Neuron (in vitro differentiated cells): Measurements from ENCODE around the gene RBAK.
"Not testable (repeated sequence)": the region's sequence is repeated elsewhere in the genome, so short reads cannot be mapped to it uniquely, and the experiment has no call there.

Experiments
- H2AFZ ChIP-seq: one replicate; pipeline ENCODE4 v1.6.1; 2013; ENCODE audit warnings: low read depth, mild to moderate bottlenecking, inconsistent platforms, low read length, moderate library complexity
- H3K27me3 ChIP-seq: one replicate; pipeline ENCODE4 v1.6.1; 2013; ENCODE audit warnings: low read length; ENCODE audit not compliant: insufficient read depth
- H3K36me3 ChIP-seq: one replicate; pipeline ENCODE4 v1.6.1; 2013; ENCODE audit warnings: low read length; ENCODE audit not compliant: insufficient read depth
- H3K4me1 ChIP-seq: one replicate; pipeline ENCODE4 v1.6.1; 2013; ENCODE audit warnings: low read length; ENCODE audit not compliant: insufficient read depth
- H3K4me3 ChIP-seq: 2 replicates; pipeline ENCODE4 v1.5.1; 2013; ENCODE audit warnings: mild to moderate bottlenecking, low read length, moderate library complexity
- H3K9me3 ChIP-seq: one replicate; pipeline ENCODE4 v1.6.1; 2013; ENCODE audit warnings: low read length

RBAK gene

GRCh38 chr7:5023626-5024025, 22.0 kb upstream of the RBAK start:
- not testable (repeated sequence) for H3K9me3 ChIP-seq, H3K27me3 ChIP-seq, H2AFZ ChIP-seq, H3K4me1 ChIP-seq, H3K4me3 ChIP-seq, H3K36me3 ChIP-seq

GRCh38 chr7:5027796-5028410, 17.8 kb upstream of the RBAK start:
- H2AFZ ChIP-seq, H3K36me3 ChIP-seq, H3K27me3 ChIP-seq, H3K4me1 ChIP-seq, H3K9me3 ChIP-seq, H3K4me3 ChIP-seq: not testable (repeated sequence)

- not testable (repeated sequence) for H3K36me3 ChIP-seq, H3K9me3 ChIP-seq, H3K4me1 ChIP-seq, H3K27me3 ChIP-seq, H3K4me3 ChIP-seq, H2AFZ ChIP-seq
These were observed 12.5 kb upstream of the RBAK start for GRCh38 chr7:5033186-5033585.

- H3K4me3 ChIP-seq, result no peak overlapping the region
- H2AFZ ChIP-seq, result no peak overlapping the region
- H3K27me3 ChIP-seq, result no peaks in the 10 kb centered on the region
- no peaks in the 10 kb centered on the region for H3K9me3 ChIP-seq
- no peaks in the 10 kb centered on the region for H3K4me1 ChIP-seq
- no peaks in the 10 kb centered on the region for H3K36me3 ChIP-seq
These were observed 10.4 kb upstream of the RBAK start for GRCh38 chr7:5035276-5035675.

- H2AFZ ChIP-seq, result no peak overlapping the region
- no peaks in the 10 kb centered on the region for H3K9me3 ChIP-seq
- no peaks in the 10 kb centered on the region for H3K36me3 ChIP-seq
- no peaks in the 10 kb centered on the region for H3K27me3 ChIP-seq
- no peak overlapping the region for H3K4me3 ChIP-seq
- H3K4me1 ChIP-seq, result no peaks in the 10 kb centered on the region
These were observed 9.2 kb upstream of the RBAK start for GRCh38 chr7:5036446-5036845.

- no peaks in the 10 kb centered on the region for H3K4me1 ChIP-seq
- no peak overlapping the region for H2AFZ ChIP-seq
- H3K36me3 ChIP-seq, result no peaks in the 10 kb centered on the region
- H3K9me3 ChIP-seq, result no peaks in the 10 kb centered on the region
- no peaks in the 10 kb centered on the region for H3K27me3 ChIP-seq
- H3K4me3 ChIP-seq, result no peak overlapping the region
These were observed 4.6 kb upstream of the RBAK start for GRCh38 chr7:5041047-5041446.

GRCh38 chr7:5043661-5044060, 2.0 kb upstream of the RBAK start:
- H3K4me3 ChIP-seq, result no peak overlapping the region
- H3K4me1 ChIP-seq, result peaks cover 2% of the 10 kb centered on the region
- H3K36me3 ChIP-seq, result peaks cover 6% of the 10 kb centered on the region
- H2AFZ ChIP-seq, result no peak overlapping the region
- H3K27me3 ChIP-seq, result no peaks in the 10 kb centered on the region
- no peaks in the 10 kb centered on the region for H3K9me3 ChIP-seq

GRCh38 chr7:5046397-5046732, 705 bp downstream of the RBAK start:
- Histone ChIP-seq H3K4me3 (peak overlapping the region; percentile 84), H2AFZ (peak overlapping the region; percentile 47), H3K36me3 (peaks cover 26% of the 10 kb centered on the region)
- H3K27me3 ChIP-seq, H3K9me3 ChIP-seq, H3K4me1 ChIP-seq: not testable (repeated sequence)

- peak overlapping the region; percentile 24 for H3K4me3 ChIP-seq
- peaks cover 26% of the 10 kb centered on the region for H3K36me3 ChIP-seq
- not testable (repeated sequence) for H3K9me3 ChIP-seq, H3K27me3 ChIP-seq, H2AFZ ChIP-seq, H3K4me1 ChIP-seq
These were observed 1.5 kb downstream of the RBAK start for GRCh38 chr7:5047127-5047526.

GRCh38 chr7:5050676-5051075, 5.0 kb downstream of the RBAK start:
- peaks cover 49% of the 10 kb centered on the region for H3K36me3 ChIP-seq
- peaks cover 2% of the 10 kb centered on the region for H3K4me1 ChIP-seq
- H2AFZ ChIP-seq, result no peak overlapping the region
- H3K4me3 ChIP-seq, result no peak overlapping the region
- no peaks in the 10 kb centered on the region for H3K27me3 ChIP-seq
- H3K9me3 ChIP-seq, result peaks cover 9% of the 10 kb centered on the region

- H2AFZ ChIP-seq, H3K4me3 ChIP-seq, H3K4me1 ChIP-seq, H3K27me3 ChIP-seq: not testable (repeated sequence)
- H3K36me3 ChIP-seq, result peaks cover 55% of the 10 kb centered on the region
- peaks cover 11% of the 10 kb centered on the region for H3K9me3 ChIP-seq
These were observed 6.1 kb downstream of the RBAK start for GRCh38 chr7:5051731-5052130.

- no peaks in the 10 kb centered on the region for H3K4me1 ChIP-seq
- peaks cover 62% of the 10 kb centered on the region for H3K36me3 ChIP-seq
- H3K27me3 ChIP-seq, result no peaks in the 10 kb centered on the region
- no peak overlapping the region for H2AFZ ChIP-seq
- no peak overlapping the region for H3K4me3 ChIP-seq
- peaks cover 16% of the 10 kb centered on the region for H3K9me3 ChIP-seq
These were observed 7.5 kb downstream of the RBAK start for GRCh38 chr7:5053175-5053574.

GRCh38 chr7:5063698-5064097, 18.0 kb downstream of the RBAK start:
- no peak overlapping the region for H2AFZ ChIP-seq
- H3K9me3 ChIP-seq, result peaks cover 69% of the 10 kb centered on the region
- H3K4me1 ChIP-seq, result no peaks in the 10 kb centered on the region
- no peaks in the 10 kb centered on the region for H3K27me3 ChIP-seq
- no peak overlapping the region for H3K4me3 ChIP-seq
- H3K36me3 ChIP-seq, result peaks cover 90% of the 10 kb centered on the region

GRCh38 chr7:5064391-5065106, 18.9 kb downstream of the RBAK start:
- Histone ChIP-seq H3K27me3 (no peaks in the 10 kb centered on the region), H3K36me3 (peaks cover 83% of the 10 kb centered on the region), H3K4me3 (no peak overlapping the region), H2AFZ (no peak overlapping the region), H3K4me1 (no peaks in the 10 kb centered on the region), H3K9me3 (peaks cover 64% of the 10 kb centered on the region)
